GM12878 (cell line): ENCODE results near the gene DEPDC7. TPM values are rescaled to one million over a fixed set of nuclear protein-coding genes. Genes with fewer than 3 reads are reported as not detected.

ENCODE experiments used
- ATAC-seq: fragments of 200-7000 bp; cut with Tn5 transposase; 3 replicates; pipeline ENCODE4 v1.9.1; 2020; ENCODE audit warnings: mild to moderate bottlenecking, moderate library complexity
- BruUV-seq: library from RNA; stranded (reverse); fragments of 400-500 nt; replicated peaks from 2 replicates; lab custom pipeline; 2021; lab: Mats Ljungman, UMichigan
- CTCF ChIA-PET: fragments of 300-600 bp; sonication (Branson Sonifier 250); formaldehyde crosslinking; extraction: SDS; loops from one replicate; lab custom pipeline; 2021; ENCODE audit warnings: inconsistent platforms; lab: Yijun Ruan, JAX
- POLR2A ChIA-PET: fragments of 350-600 bp; formaldehyde crosslinking; extraction: SDS; loops from one replicate; lab custom pipeline; 2021; ENCODE audit warnings: inconsistent platforms; lab: Charles Lee
- RAD21 ChIA-PET: fragments of 300-600 bp; sonication (Branson Sonifier 250); formaldehyde crosslinking; loops from one replicate; lab custom pipeline; 2023; ENCODE audit warnings: antibody characterized with exemption; ENCODE audit not compliant: unreplicated experiment; lab: Charles Lee
- SMC1A ChIA-PET: fragments of 300-600 bp; sonication (Branson Sonifier 250); formaldehyde crosslinking; loops from one replicate; lab custom pipeline; 2023; ENCODE audit not compliant: unreplicated experiment, uncharacterized antibody; lab: Charles Lee
- DNase-seq: peaks from one replicate; pipeline ENCODE4 v3.0.0-alpha.2; 2011; ENCODE audit warnings: low read depth, low spot score
- FAIRE-seq: peaks from 3 replicates; lab custom pipeline; 2011; peaks lifted over from hg19 to GRCh38; lab: Jason Lieb, UNC
- H2AFZ ChIP-seq: 2 replicates; pipeline ENCODE4 v1.6.0; 2011; ENCODE audit warnings: low read depth, low read length, control low read depth; ENCODE audit not compliant: control insufficient read depth
- H3K27ac ChIP-seq: 2 replicates; pipeline ENCODE4 v1.5.1; 2011; ENCODE audit warnings: control low read depth; ENCODE audit not compliant: control insufficient read depth, insufficient read depth
- H3K27me3 ChIP-seq, 2 experiments: replicated peaks in 1 of 2; 2 replicates each; pipeline versions ENCODE4 v1.6.0 to v1.6.1; 2011; ENCODE audit warnings: low read length in 1 of 2; ENCODE audit not compliant: control insufficient read depth in 2 of 2, insufficient read depth in 2 of 2
- H3K36me3 ChIP-seq, 2 experiments: 2 replicates each; pipeline ENCODE4 v1.5.1; 2011; ENCODE audit warnings: low read length in 1 of 2; ENCODE audit not compliant: control insufficient read depth in 2 of 2, insufficient read depth in 2 of 2
- H3K4me1 ChIP-seq: 2 replicates; pipeline ENCODE4 v1.6.1; 2011; ENCODE audit warnings: mild to moderate bottlenecking, low read length, moderate library complexity, mixed read lengths; ENCODE audit not compliant: control insufficient read depth, insufficient read depth
- H3K4me2 ChIP-seq: 2 replicates; pipeline ENCODE4 v1.6.0; 2011; ENCODE audit warnings: control low read depth; ENCODE audit not compliant: control insufficient read depth, insufficient read depth
- H3K4me3 ChIP-seq: fragments of 200-600 bp; sonication (generic); 2 replicates; pipeline ENCODE4 v1.5.1; 2016
- H3K79me2 ChIP-seq: 2 replicates; pipeline ENCODE4 v1.6.0; 2011; ENCODE audit warnings: low read length; ENCODE audit not compliant: control insufficient read depth, insufficient read depth
- H3K9ac ChIP-seq: 2 replicates; pipeline ENCODE4 v1.8.0; 2011; ENCODE audit warnings: low read length, control low read depth, mixed read lengths; ENCODE audit not compliant: control insufficient read depth, insufficient read depth
- H3K9me3 ChIP-seq: replicated peaks from 3 replicates; pipeline ENCODE4 v1.5.1; 2011; ENCODE audit warnings: mild to moderate bottlenecking, low read length; ENCODE audit not compliant: control insufficient read depth, insufficient read depth
- H4K20me1 ChIP-seq: 2 replicates; pipeline ENCODE4 v1.6.0; 2011; ENCODE audit not compliant: control insufficient read depth, insufficient read depth
- ASH2L ChIP-seq: fragments of 300-600, 200-600 bp; sonication (generic); IDR thresholded peaks from 2 replicates; pipeline ENCODE4 v1.6.1; 2017; ENCODE audit warnings: low read depth, mild to moderate bottlenecking, borderline replicate concordance
- CHD4 ChIP-seq: fragments of 200-600 bp; sonication (generic); IDR thresholded peaks from 2 replicates; pipeline ENCODE4 v1.6.1; 2016; ENCODE audit warnings: mild to moderate bottlenecking
- CREM ChIP-seq: IDR thresholded peaks from 2 replicates; pipeline ENCODE4 v1.6.1; 2014; ENCODE audit warnings: antibody characterized with exemption, low read depth
- DPF2 ChIP-seq: fragments of 450-650 bp; IDR thresholded peaks from 2 replicates; pipeline ENCODE4 v1.6.1; 2017; ENCODE audit warnings: mild to moderate bottlenecking
- E4F1 ChIP-seq: fragments of 450-650 bp; IDR thresholded peaks from 2 replicates; pipeline ENCODE4 v1.6.1; 2018; ENCODE audit warnings: borderline replicate concordance, mild to moderate bottlenecking; ENCODE audit not compliant: partially characterized antibody
- EGR1 ChIP-seq, 2 experiments: IDR thresholded peaks; 1 replicate in 1 of 2; 2 replicates in 1 of 2; pipeline ENCODE4 v1.6.1; 2011 to 2012; ENCODE audit warnings: low read depth in 2 of 2, low read length in 2 of 2, borderline replicate concordance in 1 of 2, mild to moderate bottlenecking in 1 of 2, moderate library complexity in 1 of 2
- IKZF2 ChIP-seq, 2 experiments: fragments of 450-650 bp; IDR thresholded peaks; 2 replicates each; pipeline ENCODE4 v1.6.1; 2017; ENCODE audit warnings: mild to moderate bottlenecking in 2 of 2, moderate library complexity in 2 of 2
- MEF2B ChIP-seq: fragments of 450-650 bp; IDR thresholded peaks from 2 replicates; pipeline ENCODE4 v1.6.1; 2018; ENCODE audit warnings: mild to moderate bottlenecking, moderate library complexity; ENCODE audit not compliant: partially characterized antibody, poor library complexity, severe bottlenecking
- MXI1 ChIP-seq: fragments of 150-350 bp; IDR thresholded peaks from 2 replicates; pipeline ENCODE4 v1.6.1; 2011; ENCODE audit warnings: low read depth, mild to moderate bottlenecking, inconsistent platforms, low read length, improper control_type of control experiment
- POLR2A ChIP-seq: IDR thresholded peaks from 2 replicates; pipeline ENCODE4 v1.6.1; 2011; ENCODE audit warnings: low read depth, mild to moderate bottlenecking, low read length
- POLR2AphosphoS5 ChIP-seq: IDR thresholded peaks from 2 replicates; pipeline ENCODE4 v1.6.1; 2011; ENCODE audit warnings: mild to moderate bottlenecking, low read length, inconsistent platforms
- RCOR1 ChIP-seq: conservative IDR thresholded peaks from 2 replicates; pipeline ENCODE4 v1.6.1; 2012; ENCODE audit warnings: low read depth, low read length, improper control_type of control experiment
- SKIL ChIP-seq: fragments of 450-650 bp; IDR thresholded peaks from 2 replicates; pipeline ENCODE4 v1.6.1; 2017; ENCODE audit warnings: mild to moderate bottlenecking, low read depth, inconsistent platforms; ENCODE audit not compliant: poor library complexity, severe bottlenecking
- SMAD1 ChIP-seq: fragments of 450-650 bp; IDR thresholded peaks from 2 replicates; pipeline ENCODE4 v1.6.1; 2018; ENCODE audit warnings: mild to moderate bottlenecking, low read depth; ENCODE audit not compliant: partially characterized antibody
- TAF1 ChIP-seq: IDR thresholded peaks from 2 replicates; pipeline ENCODE4 v1.6.1; 2011; ENCODE audit warnings: mild to moderate bottlenecking, low read depth, low read length, borderline replicate concordance
- YBX1 ChIP-seq: fragments of 450-650 bp; IDR thresholded peaks from 2 replicates; pipeline ENCODE4 v1.6.1; 2016; ENCODE audit warnings: antibody characterized with exemption
- ZBTB33 ChIP-seq: fragments of 450-650 bp; IDR thresholded peaks from 2 replicates; pipeline ENCODE4 v1.6.1; 2017; ENCODE audit warnings: mild to moderate bottlenecking
- WGBS: methylation state at CpG from one replicate; pipeline ENCODE4 v1.1.6; 2016; ENCODE audit warnings: low lambda C conversion rate; ENCODE audit not compliant: insufficient replicate concordance, insufficient coverage; ENCODE audit errors: missing lambda C conversion rate; 5-methylcytosine and 5-hydroxymethylcytosine counted together
- in situ Hi-C: fragments of 300-500 bp; cut with MboI; formaldehyde crosslinking; loops from 9 replicates; pipeline ENCODE4 v1.14.3; 2018; ENCODE audit warnings: mixed read lengths
- intact Hi-C: fragments of 100-400 bp; cut with micrococcal nuclease; formaldehyde crosslinking; loops from one replicate; pipeline ENCODE4 v1.14.2; 2022; ENCODE audit not compliant: unreplicated experiment
- polyA plus RNA-seq, 11 experiments: library from polyadenylated mRNA; depleted of rRNA in 4 of 11; unstranded in 6 of 11; stranded (reverse) in 5 of 11; fragments of >200 nt; fragmentation: Nextera tagmentation in 4 of 11; fragmentation: Illumina TruSeq in 1 of 11; extraction: Ambion mirVana in 4 of 11; extraction: Trizol in 1 of 11; gene quantifications; 1 replicate in 1 of 11; 2 replicates in 10 of 11; pipeline versions ENCODE4 v1.2.1 to v1.2.3, GENCODE V29; 2011 to 2016; ENCODE audit warnings: inconsistent platforms in 2 of 11, missing spikeins in 2 of 11, low read depth in 1 of 11
- total RNA-seq, 4 experiments: library from RNA; depleted of rRNA in 3 of 4; stranded (reverse); fragments of >200 nt in 3 of 4; fragmentation: Illumina TruSeq in 1 of 4; extraction: Trizol in 1 of 4; gene quantifications; 2 replicates each; pipeline versions ENCODE4 v1.2.1 to v1.2.3, GENCODE V29; 2013 to 2021

DEPDC7 gene
- total and polyA plus RNA-seq, 10 of the 15 experiments (the other 5 are each of a cell fraction or from before 2014, with no cell fraction given): 0.06 to 1.1 (median 0.49) TPM

GRCh38 chr11:33045551-33046255 is 30.0 kb downstream of the DEPDC7 start:
- ChIA-PET SMC1A (interaction anchor here (0.7 to 1.5 kb wide), 6 partner anchors 9 to 205 kb away, joined by 3 to 6 read pairs (median 3); no protein-coding TSS in a partner anchor), POLR2A (interaction anchor here (0.6 kb wide), 1 partner anchor 80 kb away, joined by 3 read pairs; no protein-coding TSS in a partner anchor), CTCF (interaction anchor here (0.8 to 1.5 kb wide), 5 partner anchors 9 to 237 kb away, joined by 3 to 5 read pairs (median 3); no protein-coding TSS in a partner anchor), RAD21 (no interaction called here)
- no peak overlapping the region for H3K4me3 ChIP-seq
- no TSS peak for BruUV-seq
- H3K4me1 ChIP-seq: no peaks in the 10 kb centered on the region
- no peak overlapping the region for H2AFZ ChIP-seq
- no peak for FAIRE-seq
- H3K36me3 ChIP-seq: peaks cover 0 to 10% of the 10 kb centered on the region in 2 experiments; a peak in 3 of 4 replicates
- intact Hi-C loops: no loop called here
- no peaks in the 10 kb centered on the region for H3K9me3 ChIP-seq
- TF ChIP-seq RCOR1: no peak
- no peak for TF ChIP-seq E4F1
- TF ChIP-seq IKZF2 (IDR thresholded peaks at IDR 0.05): no peak
- no peak for TF ChIP-seq ZBTB33
- TF ChIP-seq POLR2A: no peak
- no peak for TF ChIP-seq YBX1
- no peak for TF ChIP-seq CHD4
- TF ChIP-seq DPF2: no peak
- TF ChIP-seq TAF1: no peak
- no peak for TF ChIP-seq SKIL
- no peak for TF ChIP-seq POLR2AphosphoS5
- TF ChIP-seq MEF2B: no peak
- no peak for TF ChIP-seq SMAD1
- TF ChIP-seq EGR1 (IDR thresholded peaks at IDR 0.05; ENCODE audit: borderline replicate concordance in 1 of 2, low read depth in 2 of 2, low read length in 2 of 2): no peak
- no peak for TF ChIP-seq ASH2L
- no peak for TF ChIP-seq CREM
- no peak for TF ChIP-seq MXI1
- peaks cover 6% of the 10 kb centered on the region for H3K79me2 ChIP-seq
- no peak for DNase-seq
- ATAC-seq: no peak
- H3K27ac ChIP-seq: no peak overlapping the region
- H3K27me3 ChIP-seq: no peaks in the 10 kb centered on the region
- 92% methylated on average over 8 of the region's 8 CpGs for WGBS
- no peak overlapping the region for H3K4me2 ChIP-seq
- no peaks in the 10 kb centered on the region for H4K20me1 ChIP-seq
- no peak overlapping the region for H3K9ac ChIP-seq
- in situ Hi-C loops: no loop called here
